GM19463 (cell line): ENCODE measurements around the gene ZNF239.
"Not testable (repeated sequence)": the region's sequence is repeated elsewhere in the genome, so short reads cannot be mapped to it uniquely, and the experiment has no call there.

ENCODE experiments used
- ATAC-seq: cut with Tn5 transposase; IDR thresholded peaks from one replicate; pipeline ENCODE4 v1.9.1; 2021; ENCODE audit warnings: mild to moderate bottlenecking, moderate library complexity; ENCODE audit not compliant: unreplicated experiment

Gene ZNF239

DNA sequence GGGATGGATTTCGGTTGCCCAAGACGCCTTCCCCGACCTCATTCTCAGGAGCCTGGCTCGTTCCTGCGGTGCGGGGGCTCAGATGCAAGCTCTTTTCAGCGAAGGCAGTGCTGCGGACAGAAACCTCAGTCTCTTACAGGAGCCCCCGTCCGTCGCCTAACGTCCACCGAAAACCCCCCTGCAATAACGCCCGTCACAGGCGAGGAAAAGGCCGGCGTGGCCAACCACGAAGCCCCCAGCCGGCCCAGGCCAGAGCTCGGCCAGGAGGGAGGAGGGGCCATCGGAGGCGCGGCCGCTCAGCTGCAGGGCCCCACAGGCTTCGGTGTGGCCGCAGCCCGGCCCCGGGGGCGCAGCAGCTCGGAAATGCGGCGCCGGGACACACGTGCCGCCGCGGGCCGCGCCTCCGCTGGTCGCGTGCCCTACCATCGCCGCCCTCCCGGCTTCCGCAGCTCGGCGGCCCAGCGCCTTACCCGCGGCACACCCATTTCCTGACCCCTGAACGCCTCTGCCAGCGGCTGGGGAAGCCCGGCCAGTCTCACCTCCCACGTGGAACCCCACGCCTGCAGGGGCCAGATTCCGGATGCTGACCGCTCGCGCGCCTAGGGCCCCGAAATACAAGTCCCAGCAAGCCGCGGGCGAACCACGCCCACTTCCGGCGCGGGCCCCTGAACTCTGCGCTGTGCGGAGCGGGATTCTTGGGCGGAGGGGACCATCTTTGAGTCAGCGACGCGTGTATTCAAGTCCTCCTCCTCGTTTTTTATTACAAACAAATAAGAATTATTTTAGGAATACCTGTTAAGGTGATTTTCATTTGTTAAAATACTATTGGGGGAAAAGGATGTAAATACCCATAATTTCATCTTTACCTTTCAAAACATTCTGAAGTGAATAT is at the start of gene ZNF239:
TSS of gene ZNF239 (minus strand) at position 616 of the 892 bp plus-strand sequence. CDS start 16,537 bp downstream, outside the sequence.
- ATAC-seq: peak; percentile 98

DNA sequence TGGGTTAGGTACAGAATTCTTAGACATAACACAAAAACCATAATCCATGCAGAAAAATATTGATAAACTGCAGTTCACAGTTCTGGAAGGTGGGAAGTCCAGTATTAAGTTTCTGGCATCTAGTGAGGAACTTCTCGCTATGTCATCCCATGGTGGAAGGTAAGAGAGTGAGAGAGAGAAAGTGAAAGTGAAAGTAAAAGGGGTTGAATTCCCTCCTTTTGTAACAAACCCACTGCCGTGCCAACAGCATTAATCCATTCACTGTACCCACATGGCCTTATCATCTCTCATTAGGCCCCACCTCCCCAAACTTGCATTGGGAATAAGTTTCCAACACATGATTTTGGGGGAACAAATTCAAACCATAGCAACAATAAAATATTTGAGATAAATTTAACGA is 48.9 kb upstream of the ZNF239 start:
- ATAC-seq: no peak

DNA sequence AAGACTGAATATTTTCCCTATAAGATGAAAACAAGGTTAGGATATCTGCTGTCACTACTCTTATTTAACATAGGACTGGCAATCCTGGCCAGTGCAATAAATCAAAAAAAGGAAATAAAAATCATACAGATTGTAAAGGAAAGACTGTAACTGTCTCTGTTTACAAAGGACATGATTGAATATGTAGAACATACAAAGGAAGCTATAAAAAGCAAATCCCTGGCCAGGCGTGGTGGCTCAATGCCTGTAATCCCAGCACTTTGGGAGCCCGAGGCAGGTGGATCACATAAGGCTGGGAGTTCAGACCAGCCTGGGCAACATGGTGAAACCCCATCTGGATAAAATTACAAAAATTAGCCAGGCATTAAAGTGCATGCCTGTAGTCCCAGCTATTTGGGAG is 47.6 kb upstream of the ZNF239 start:
- ATAC-seq: no peak

DNA sequence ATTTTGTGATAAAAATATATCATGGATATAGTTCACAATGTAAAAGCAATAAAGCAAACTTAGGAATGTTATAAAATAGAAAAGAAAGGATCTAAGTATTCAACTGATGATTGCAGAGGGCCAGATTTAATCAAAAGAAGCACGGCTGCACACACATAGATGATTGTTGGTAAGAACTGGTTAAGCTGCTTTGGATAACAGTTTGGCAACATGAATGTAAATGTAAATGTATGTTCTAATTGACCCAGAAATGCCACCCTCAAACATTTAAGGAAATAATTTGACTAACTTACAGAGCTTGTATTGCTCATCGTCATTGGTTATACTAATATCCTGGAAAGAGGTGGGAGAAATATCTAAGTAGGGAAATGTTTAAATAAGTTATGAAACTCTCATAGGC is 45.0 kb upstream of the ZNF239 start:
- no peak for ATAC-seq

DNA sequence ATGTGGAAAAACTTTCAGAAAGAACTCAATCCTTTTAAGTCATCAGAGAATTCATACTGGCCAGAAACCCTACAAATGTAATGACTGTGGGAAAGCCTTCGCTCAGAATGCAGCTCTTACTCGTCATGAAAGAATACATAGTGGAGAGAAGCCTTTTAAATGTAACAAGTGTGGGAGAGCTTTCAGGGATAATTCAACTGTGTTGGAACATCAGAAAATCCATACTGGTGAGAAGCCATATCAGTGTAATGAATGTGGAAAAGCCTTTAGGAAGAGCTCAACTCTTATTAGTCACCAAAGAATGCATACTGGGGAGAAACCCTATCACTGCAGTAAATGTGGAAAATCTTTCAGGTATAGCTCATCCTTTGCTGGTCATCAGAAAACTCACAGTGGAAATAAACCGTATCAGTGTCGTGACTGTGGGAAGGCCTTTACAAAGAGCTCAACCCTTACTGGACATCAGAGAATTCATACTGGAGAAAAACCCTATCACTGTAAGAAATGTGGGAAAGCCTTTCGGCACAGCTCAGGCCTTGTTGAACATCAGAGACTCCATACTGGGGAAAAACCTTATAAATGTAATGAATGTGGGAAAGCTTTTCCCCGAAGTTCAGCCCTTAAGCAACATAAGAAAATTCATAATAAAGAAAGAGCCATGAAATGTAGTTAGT is 42.4 kb upstream of the ZNF239 start:
- ATAC-seq: no peak

DNA sequence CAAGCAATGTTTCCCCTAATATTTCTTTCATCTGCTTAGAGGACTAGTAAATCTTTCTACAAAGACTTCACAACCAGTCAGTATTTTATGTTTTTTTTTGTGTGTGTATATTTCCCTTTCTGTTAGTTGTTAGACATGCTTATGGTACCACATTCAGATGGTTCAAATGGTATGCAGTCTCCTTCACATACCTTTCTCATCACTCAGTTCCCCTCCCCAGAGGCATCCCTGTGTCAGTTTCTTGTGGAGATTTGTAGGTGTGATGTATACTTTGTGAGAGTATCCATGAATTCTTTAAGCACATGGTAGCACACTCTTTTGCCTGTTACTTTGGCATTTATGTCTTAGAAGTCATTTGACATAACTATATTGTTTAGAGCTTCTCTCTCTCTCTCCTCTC is 36.2 kb upstream of the ZNF239 start:
- ATAC-seq: no peak

DNA sequence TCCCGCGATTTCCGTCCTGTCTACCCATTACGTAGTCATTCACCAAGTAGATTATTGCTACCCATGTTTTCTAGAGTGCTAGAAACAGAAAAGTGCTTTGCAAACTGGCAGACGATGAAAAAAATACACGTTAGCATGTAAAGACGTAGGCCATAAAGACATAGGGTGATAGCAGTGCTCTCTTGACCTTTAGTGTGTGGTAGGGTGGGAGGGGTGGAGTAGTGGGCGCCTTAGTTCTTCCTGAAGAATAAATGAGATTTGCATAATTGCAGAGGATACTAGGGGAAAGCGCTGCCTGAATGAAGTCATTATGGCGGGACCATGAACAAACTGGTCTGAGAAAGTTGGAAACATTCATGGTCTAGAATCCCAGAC is 32.8 kb upstream of the ZNF239 start:
- ATAC-seq: no peak

DNA sequence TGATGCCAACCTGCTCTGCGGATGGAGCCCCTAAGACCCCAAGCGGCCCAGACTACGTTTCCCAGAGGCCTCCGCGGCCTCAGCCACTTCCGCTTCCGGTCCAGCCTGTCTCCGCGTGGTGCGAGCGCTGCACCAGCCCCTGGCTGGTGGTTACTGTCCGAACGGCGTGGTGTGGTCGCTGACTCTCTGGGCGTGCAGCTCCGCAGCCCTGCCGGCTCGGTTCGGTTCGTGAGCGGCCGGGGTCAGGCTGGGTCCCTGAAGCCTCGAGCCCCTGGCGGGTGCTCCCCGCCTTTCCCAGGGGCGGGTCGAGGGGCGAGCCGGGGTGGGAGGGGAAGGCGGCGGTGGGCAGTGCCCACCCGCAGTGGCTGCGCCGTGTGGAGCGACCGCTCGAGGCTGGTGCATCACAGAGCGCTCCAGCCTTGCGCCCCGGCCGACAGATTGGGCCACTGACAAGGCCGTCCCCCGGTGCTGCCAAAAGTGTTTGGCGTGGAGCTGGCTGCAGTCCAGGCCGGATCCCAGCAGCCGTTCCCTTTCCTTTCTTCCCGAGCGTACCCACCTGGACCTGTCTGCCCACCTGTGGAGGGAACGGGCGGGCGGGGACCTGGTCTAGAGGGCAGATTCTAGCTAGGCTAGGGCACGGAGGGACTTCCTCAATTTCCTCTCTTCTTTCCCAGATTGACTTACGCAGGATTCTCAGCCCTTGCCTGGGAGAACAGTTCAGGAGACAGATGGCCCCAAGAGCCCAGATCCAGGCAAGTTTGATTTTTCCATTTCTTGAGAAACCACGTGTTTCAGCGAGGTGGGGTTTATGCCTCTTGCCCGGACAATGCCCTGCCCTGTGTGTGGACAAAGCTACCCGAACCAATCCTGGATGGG is 32.1 kb upstream of the ZNF239 start, which contains the start of gene ZNF485:
TSS of gene ZNF485 (plus strand) at position 116 of the 876 bp plus-strand sequence. CDS start at position 729, 613 bp downstream.
- peak; percentile 99 for ATAC-seq

DNA sequence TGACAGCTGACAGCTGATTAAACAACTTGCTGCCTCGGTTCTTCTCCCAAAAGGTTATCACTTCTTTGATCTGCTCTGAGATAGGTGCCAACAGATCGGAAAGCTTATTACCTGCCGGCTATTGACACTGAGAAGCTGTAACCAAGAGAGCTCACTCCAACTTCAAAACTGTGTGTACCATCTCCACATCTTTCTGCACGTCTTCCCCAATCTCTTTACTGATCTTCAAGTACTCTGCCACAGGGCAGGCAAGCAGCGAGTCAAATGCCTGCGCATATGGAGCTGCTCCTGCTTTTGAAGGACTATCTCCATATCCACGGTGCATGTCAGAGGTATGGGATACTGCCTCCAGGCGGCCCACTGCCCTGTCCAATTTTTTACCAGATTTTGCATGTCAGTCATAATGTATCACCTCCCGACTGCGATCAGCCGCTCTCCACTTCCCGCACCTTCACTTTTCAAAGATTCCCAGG is 31.5 kb upstream of the ZNF239 start:
- ATAC-seq: peak; percentile 14

DNA sequence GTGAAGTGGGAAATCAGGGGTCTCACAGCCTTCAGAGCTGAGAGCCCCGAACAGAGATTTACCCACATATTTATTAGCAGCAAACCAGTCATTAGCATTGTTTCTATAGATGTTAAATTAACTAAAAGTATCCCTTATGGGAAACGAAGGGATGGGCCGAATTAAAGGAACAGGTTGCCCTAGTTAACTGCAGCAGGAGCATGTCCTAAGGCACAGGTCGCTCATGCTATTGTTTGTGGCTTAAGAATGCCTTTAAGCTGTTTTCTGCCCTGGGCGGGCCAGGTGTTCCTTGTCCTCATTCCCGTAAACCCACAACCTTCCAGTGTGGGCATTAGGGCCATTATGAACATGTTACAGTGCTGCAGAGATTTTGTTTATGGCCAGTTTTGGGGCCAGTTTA is 27.2 kb upstream of the ZNF239 start:
- not testable (repeated sequence) for ATAC-seq

DNA sequence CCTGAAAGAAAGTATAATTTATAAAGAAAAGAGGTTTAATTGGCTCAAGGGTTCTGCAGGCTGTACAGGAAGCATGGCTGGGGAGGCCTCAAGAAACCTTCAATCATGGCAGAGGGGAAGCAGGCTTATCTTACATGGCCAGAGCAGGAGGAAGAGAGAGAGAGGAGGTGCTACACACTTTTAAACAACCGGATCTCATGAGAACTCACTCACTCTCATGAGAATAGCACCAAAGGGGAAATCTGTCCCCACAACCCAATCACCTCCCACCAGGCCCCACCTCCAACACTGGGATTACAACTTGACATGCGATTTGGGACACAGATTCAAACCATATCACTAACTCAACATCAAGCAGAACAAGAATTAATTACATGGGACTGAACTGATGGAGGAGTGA is 24.9 kb upstream of the ZNF239 start:
- no peak for ATAC-seq

DNA sequence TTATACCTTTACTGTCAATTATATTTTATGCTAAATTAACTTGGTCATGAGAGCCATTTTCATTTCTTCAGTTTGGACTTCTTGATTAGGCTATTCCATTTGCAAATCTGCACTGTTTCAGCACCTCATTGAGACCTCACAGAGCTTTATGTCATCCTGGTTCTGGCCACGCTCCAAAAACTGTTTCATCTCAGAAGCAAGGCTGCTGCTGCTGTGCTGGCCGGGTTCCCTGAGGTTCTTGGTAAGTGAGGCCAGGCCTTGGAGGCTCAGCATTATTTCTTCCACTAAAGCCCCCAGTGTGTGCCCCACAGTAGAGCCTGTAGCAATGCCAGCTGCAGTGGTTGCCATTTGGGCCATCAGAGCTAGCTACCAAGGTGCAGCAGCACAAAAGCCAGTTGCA is 24.0 kb upstream of the ZNF239 start:
- no peak for ATAC-seq

DNA sequence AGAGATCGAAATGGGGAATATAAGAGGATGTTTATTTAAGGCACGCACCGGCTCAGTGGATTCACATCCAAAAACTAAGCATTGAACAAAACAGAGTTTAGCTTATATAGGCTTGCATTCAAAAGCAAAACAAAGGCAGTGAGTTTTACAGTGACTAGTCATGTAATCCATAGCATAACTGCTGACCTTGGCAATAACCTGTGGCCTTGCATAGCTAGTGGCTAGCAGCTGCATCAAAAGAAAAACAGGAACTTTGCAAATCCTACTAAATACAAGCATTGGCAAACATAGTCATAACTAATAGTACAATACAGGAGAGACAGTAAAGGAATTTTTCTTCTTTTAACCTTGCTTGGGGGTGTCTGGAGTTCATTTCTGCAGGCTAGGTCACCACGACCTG is 22.1 kb upstream of the ZNF239 start:
- ATAC-seq: no peak

DNA sequence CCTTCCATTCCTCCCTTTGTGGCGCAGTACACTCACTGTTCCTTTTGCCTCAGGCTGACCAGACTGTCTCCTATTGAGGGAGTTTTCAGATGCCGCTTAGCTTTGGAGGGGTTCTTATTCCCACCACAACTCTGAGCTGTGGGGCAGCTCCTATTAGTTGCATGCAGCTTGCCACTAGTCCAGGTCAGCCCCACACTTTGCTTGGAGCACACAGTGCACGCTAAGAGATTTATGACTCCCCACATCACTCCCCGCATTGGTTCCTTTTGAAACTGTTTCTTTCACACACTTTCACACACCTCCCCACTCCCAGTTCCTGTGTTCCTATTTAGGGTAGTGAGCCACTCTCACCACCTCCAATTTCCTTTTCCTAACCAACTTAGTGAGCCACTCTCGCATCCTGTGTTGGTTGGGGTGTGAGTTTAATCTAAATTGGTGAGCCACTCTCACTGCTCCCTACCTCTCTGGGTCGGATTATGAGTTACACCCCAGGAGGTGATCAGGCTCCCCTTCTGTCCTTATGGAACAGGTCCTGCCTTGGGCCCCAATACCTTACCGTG is 21.4 kb upstream of the ZNF239 start:
- peak; percentile 42 for ATAC-seq

DNA sequence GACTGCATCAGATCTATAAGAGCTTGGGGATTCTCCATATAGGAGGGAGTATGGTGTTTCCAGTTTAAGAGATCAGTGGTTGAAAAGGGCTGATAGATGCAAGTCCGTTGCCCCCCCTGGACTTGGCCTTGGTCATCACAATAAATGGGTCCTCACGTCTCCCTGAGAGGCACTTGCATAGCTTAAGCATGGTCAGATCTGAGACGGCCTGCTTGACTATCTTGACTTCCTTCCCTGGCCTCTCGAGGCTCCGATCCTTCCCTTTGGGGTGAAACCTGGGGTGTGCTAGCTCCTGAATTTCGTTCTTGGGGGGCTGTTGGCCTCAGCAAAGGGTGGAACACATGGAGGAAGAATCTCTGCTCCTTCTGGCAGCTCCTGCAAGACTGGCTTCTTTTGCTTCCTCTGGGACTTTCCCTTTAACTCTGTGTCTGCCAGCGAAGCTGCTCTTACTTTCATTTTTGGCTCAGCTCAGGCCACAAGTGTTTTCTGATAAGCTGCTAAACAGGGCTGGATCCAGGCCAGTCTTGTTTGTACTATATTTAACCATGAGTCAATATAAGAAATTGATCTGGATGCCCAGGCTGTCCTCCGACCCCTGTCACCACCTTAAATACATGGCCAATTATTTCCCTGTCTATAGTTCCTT is 20.7 kb upstream of the ZNF239 start:
- peak; percentile 90 for ATAC-seq

DNA sequence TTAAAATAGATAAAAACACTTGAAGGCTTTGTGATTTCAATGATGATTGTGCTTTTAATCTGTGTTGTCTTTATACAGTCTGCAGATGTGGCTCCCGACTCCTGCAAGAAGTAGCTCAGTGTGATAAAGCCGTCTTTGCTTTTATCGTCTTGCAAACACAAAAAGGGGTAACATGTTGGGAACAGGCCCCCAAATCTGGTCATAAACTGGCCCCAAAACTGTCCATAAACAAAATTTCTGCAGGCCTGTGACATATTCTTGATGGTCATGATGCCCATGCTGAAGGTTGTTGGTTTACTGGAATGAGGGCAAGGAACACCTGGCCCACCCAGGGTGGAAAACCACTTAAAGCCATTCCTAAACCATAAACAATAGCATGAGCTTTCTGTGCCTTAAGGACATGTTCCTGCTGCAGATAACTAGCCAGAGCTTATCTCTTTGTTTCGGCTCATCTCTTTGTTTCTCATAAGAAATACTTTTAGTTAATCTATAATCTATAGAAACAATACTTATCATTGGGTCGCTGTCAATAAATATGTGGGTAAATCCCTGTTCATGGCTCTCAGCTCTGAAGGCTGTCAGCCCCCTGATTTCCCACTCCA is 17.0 kb upstream of the ZNF239 start:
- no peak for ATAC-seq

DNA sequence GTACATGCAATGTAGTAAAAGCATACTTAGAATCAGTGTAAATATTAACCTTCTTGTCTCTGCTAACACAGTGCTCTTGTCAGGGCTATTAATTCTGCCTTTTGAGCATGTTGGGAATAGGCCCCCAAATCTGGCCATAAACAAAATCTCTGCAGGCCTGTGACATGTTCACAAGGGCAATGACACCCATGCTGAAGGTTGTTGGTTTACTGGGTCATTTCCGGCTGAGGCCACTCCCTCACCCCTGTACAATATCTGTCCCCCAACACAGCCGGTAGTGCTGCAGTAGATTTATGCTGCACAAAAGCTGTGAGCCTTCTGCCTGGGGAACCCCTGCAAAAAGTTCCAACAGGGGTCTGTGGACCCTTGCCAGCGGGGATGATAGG is 12.3 kb upstream of the ZNF239 start:
- not testable (repeated sequence) for ATAC-seq

DNA sequence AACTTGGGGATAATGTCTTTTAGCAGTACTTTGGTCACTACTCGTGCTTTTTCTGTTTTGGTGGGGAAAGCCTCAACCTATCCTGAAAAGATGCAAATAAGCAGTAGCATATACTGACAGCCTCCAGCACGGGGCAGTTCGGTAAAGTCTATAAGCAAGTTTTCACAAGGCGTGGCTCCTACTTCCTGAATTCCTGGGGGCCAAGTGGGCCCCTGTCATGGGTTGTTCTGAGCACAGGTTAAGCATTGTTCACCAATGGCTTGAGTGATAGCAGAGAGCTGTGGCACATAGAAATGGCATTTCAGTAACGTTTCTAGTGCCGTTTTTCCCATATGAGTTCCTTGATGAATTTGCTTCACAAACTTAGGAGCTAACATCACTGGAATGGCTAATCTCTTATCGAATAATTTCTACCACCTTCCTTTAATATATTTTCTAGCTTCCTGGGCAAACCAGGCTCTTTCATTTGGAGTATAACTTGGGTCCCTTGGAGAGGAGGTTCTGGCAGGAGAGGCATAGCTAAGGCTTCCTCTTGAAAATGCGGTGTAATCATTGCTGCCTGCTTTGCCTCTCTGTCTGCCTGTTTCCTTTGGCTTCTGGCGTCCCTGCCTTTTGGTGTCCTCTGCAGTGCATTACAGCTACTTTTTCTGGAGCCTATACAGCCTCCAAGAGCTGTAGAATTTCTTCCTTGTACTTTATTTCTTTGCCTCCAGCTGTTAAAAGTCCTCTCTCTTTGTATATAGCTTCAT is 11.7 kb upstream of the ZNF239 start:
- ATAC-seq: no peak

DNA sequence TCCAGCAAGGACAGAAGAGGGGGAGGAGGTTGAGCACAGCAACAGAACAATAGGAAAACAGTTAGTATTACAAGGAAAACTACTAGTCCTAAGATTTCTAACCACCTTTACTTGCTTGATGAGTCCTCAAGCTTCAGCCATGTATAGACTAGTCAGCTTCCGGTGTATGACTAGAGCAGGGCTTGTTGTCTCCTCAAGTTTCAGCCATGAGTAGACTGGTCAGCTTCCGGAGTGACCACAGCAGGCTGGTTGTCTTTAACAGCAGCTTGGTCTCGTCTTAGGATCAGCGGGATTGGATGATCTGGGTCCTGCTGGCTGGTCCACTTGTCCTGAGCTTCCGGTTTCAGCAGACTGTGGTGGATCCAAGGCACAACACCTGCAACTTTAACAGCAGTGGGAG is 10.6 kb upstream of the ZNF239 start:
- no peak for ATAC-seq
